Duodenal mucosa (tissue), 2 donors: ENCODE results near the gene MPST.
A peak's percentile ranks its signal among the peaks of the same experiment; 100 is the strongest.

Experiments used
- H3K27ac ChIP-seq: one replicate; pipeline ENCODE4 v1.7.0; 2013; ENCODE audit warnings: low read depth, low read length
- H3K27me3 ChIP-seq, 2 donors: one replicate each; pipeline ENCODE4 v1.7.0; 2013; ENCODE audit warnings: low read length in 2 of 2, control low read depth in 1 of 2; ENCODE audit not compliant: insufficient read depth in 2 of 2, control insufficient read depth in 1 of 2
- H3K36me3 ChIP-seq, 2 donors: one replicate each; pipeline ENCODE4 v1.7.0; 2013; ENCODE audit warnings: low read length in 2 of 2, control low read depth in 1 of 2; ENCODE audit not compliant: insufficient read depth in 2 of 2, control insufficient read depth in 1 of 2
- H3K4me1 ChIP-seq, 2 donors: one replicate each; pipeline ENCODE4 v1.7.0; 2013; ENCODE audit warnings: low read length in 2 of 2, control low read depth in 1 of 2; ENCODE audit not compliant: insufficient read depth in 2 of 2, control insufficient read depth in 1 of 2
- H3K4me3 ChIP-seq, 2 donors: one replicate each; pipeline ENCODE4 v1.7.0; 2013; ENCODE audit warnings: low read length in 2 of 2, low read depth in 1 of 2
- H3K9ac ChIP-seq, 2 donors: one replicate each; pipeline ENCODE4 v1.7.0; 2013; ENCODE audit warnings: low read length in 2 of 2, low read depth in 1 of 2
- H3K9me3 ChIP-seq, 2 donors: one replicate each; pipeline ENCODE4 v1.7.0; 2013; ENCODE audit warnings: low read length in 2 of 2, control low read depth in 1 of 2; ENCODE audit not compliant: control insufficient read depth in 1 of 2

MPST gene

GRCh38 chr22:37028692-37029674, 9.4 kb downstream of the MPST start:
- Histone ChIP-seq H3K4me1 (peaks cover 36 to 64% of the 10 kb centered on the region in 2 donors), H3K27me3 (no peaks in the 10 kb centered on the region), H3K9ac (no peak overlapping the region), H3K27ac (no peak overlapping the region), H3K4me3 (no peak overlapping the region), H3K36me3 (peaks cover 28 to 58% of the 10 kb centered on the region in 2 donors), H3K9me3 (no peaks in the 10 kb centered on the region)

GRCh38 chr22:37030560-37031281, 11.2 kb downstream of the MPST start:
- H3K27me3 ChIP-seq: no peaks in the 10 kb centered on the region
- no peak overlapping the region for H3K27ac ChIP-seq
- H3K4me1 ChIP-seq: peaks cover 45 to 74% of the 10 kb centered on the region in 2 donors
- H3K9ac ChIP-seq: peak overlapping the region in 1 of 2 donors; percentile 6
- H3K4me3 ChIP-seq: no peak overlapping the region
- no peaks in the 10 kb centered on the region for H3K9me3 ChIP-seq
- H3K36me3 ChIP-seq: peaks cover 28 to 49% of the 10 kb centered on the region in 2 donors

GRCh38 chr22:37032134-37032534, 12.6 kb downstream of the MPST start:
- Histone ChIP-seq H3K4me1 (peaks cover 39 to 66% of the 10 kb centered on the region in 2 donors), H3K27me3 (no peaks in the 10 kb centered on the region), H3K4me3 (peak overlapping the region in 1 of 2 donors; percentile 24), H3K27ac (peak overlapping the region; percentile 35), H3K9me3 (no peaks in the 10 kb centered on the region), H3K9ac (peak overlapping the region; percentile 12 to 36), H3K36me3 (peaks cover 20 to 36% of the 10 kb centered on the region in 2 donors)

GRCh38 chr22:37032535-37033460, 13.3 kb downstream of the MPST start:
- Histone ChIP-seq H3K36me3 (peaks cover 13 to 30% of the 10 kb centered on the region in 2 donors), H3K9me3 (no peaks in the 10 kb centered on the region), H3K27ac (peak overlapping the region; percentile 35), H3K27me3 (no peaks in the 10 kb centered on the region), H3K4me3 (peak overlapping the region; percentile 30 to 48), H3K9ac (peak overlapping the region; percentile 36 to 69), H3K4me1 (peaks cover 35 to 59% of the 10 kb centered on the region in 2 donors)

- Histone ChIP-seq H3K36me3 (peaks cover 9 to 22% of the 10 kb centered on the region in 2 donors), H3K4me3 (peak overlapping the region; percentile 30 to 48), H3K9ac (peak overlapping the region; percentile 25 to 69), H3K4me1 (peaks cover 33 to 59% of the 10 kb centered on the region in 2 donors), H3K9me3 (no peaks in the 10 kb centered on the region), H3K27me3 (no peaks in the 10 kb centered on the region), H3K27ac (peak overlapping the region; percentile 28)
Measured at GRCh38 chr22:37033605-37034430, 14.3 kb downstream of the MPST start.

- no peaks in the 10 kb centered on the region for H3K27me3 ChIP-seq
- peaks cover 35 to 42% of the 10 kb centered on the region in 2 donors for H3K4me1 ChIP-seq
- no peaks in the 10 kb centered on the region for H3K9me3 ChIP-seq
- H3K27ac ChIP-seq: no peak overlapping the region
- no peak overlapping the region for H3K4me3 ChIP-seq
- H3K9ac ChIP-seq: no peak overlapping the region
- no peaks in the 10 kb centered on the region for H3K36me3 ChIP-seq
Measured at GRCh38 chr22:37036655-37037377, 17.3 kb downstream of the MPST start.

GRCh38 chr22:37037669-37038068, 18.1 kb downstream of the MPST start:
- no peaks in the 10 kb centered on the region for H3K27me3 ChIP-seq
- H3K27ac ChIP-seq: no peak overlapping the region
- H3K36me3 ChIP-seq: no peaks in the 10 kb centered on the region
- H3K4me3 ChIP-seq: no peak overlapping the region
- H3K9ac ChIP-seq: no peak overlapping the region
- H3K4me1 ChIP-seq: peaks cover 28 to 34% of the 10 kb centered on the region in 2 donors
- no peaks in the 10 kb centered on the region for H3K9me3 ChIP-seq

- Histone ChIP-seq H3K27me3 (no peaks in the 10 kb centered on the region), H3K36me3 (no peaks in the 10 kb centered on the region), H3K9ac (no peak overlapping the region), H3K27ac (no peak overlapping the region), H3K4me3 (no peak overlapping the region), H3K9me3 (no peaks in the 10 kb centered on the region), H3K4me1 (peaks cover 29 to 34% of the 10 kb centered on the region in 2 donors)
Measured at GRCh38 chr22:37039466-37039865, 19.9 kb downstream of the MPST start.
